Placental epithelial cell (primary cell): Measurements from ENCODE around the gene CACNG4. TPM values are rescaled to one million over a fixed set of nuclear protein-coding genes. Genes with fewer than 3 reads are reported as not detected.

ENCODE experiments used
- total RNA-seq: library from RNA; depleted of rRNA; stranded (reverse); fragments of >200 nt; gene quantifications from 2 replicates; pipeline ENCODE4 v1.2.3, GENCODE V29; 2012

The CACNG4 gene
- total RNA-seq: 2.7 and 7.9 TPM in 2 replicates

DNA sequence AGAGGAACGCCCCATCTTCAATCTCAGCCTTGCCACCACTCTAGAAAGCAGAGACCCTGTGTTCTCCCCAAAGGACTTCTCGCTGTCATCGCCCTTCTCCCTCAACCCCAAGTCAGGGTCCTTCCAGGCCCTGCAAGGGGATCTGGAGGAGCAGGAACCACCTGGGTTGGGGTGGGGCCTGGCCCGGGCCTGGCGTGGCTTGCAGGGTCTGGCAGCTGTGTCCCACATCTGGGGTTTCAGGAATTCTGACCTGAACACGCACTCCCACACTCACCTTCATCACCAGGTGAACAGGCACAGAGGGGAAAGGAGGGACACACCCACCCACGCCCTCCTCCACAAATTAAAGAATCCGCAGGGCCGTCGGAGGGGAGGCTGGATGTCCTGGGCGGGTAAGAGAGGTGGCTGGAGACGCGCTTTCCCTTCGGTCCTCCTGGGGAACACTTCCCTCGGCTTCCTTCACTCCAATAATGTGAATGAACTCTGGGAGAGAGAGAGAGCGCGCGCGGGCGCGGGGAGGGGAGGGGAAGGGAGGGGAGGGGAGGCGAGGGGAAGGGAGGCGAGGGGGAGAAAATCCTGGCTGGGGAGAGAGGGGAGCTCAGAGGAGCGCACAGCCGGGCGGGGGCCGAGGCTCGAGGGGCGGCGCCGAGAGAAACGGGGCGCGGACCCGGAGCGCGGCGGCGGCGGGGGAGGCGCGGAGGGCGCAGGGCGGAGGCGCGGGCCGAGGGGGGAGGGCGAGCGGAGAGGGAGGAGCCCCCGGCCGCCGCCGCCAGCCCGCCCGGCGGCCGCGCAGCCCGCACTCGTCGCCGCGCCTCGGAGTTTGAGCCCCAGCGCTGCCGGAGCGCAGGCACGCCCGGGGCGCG lies at the start of gene CACNG4:
CACNG4 (plus strand) TSS at position 799 of the 863 bp plus-strand sequence. CDS start 205 bp downstream, outside the sequence.

DNA sequence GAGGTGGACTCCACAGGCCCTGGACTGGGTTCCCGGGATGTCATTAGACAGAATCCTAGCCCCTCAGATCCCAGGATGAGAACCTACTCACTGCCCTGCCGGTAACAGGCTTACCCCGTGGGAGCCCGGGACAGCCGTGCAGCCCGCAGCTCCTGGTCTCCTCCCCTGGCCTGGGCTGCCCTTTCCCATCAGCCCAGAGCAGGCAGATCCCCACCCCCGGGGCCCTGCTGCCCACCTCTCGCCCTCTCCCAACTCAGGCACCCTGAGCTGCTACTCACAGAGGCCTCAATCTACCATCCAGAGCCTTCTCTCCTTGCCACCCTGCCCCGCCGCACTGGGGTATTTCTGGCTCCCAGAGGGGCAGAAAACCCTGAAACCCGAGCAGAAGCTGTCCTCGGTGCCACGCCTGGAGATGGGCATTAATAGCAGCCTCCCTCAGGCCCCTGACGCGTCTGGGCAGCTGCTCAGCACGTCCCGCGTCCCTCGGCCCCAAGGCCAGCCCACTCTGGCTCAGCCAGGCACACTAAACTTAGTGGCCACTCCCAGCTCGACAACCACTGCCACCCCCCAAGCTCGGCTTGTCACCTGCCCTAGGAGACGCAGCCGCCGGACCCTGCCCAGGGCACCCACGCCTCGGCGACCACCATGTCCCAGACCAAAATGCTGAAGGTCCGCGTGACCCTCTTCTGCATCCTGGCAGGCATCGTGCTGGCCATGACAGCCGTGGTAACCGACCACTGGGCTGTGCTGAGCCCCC lies 79.7 kb downstream of the CACNG4 start, which contains the start of gene CACNG1:
CACNG1 (plus strand) TSS at position 539 of the 757 bp plus-strand sequence; CDS start at position 646, 107 bp downstream.

Other genes starting within 250 kb of the CACNG4 start
- gene CACNG5, start 129.6 kb upstream of the CACNG4 start, total RNA-seq: not detected in 2 replicates
- gene CACNG1, start 79.8 kb downstream of the CACNG4 start, total RNA-seq: not detected in 2 replicates